SU-DHL-6 (cell line): ENCODE measurements around the gene PRRG4.
"Not testable (repeated sequence)": the region's sequence is repeated elsewhere in the genome, so short reads cannot be mapped to it uniquely, and the experiment has no call there.

ENCODE experiments used
- H2AFZ ChIP-seq: fragments of 200-600 bp; sonication (generic); 2 replicates; pipeline ENCODE4 v1.6.1; 2014; ENCODE audit warnings: low read depth, mild to moderate bottlenecking, moderate library complexity, mixed read lengths, antibody characterized with exemption, low read length; ENCODE audit not compliant: severe bottlenecking
- H3F3A ChIP-seq: fragments of 200-600 bp; shearing (Covaris generic); 2 replicates; pipeline ENCODE4 v1.6.0; 2016; ENCODE audit warnings: antibody characterized with exemption, mild to moderate bottlenecking; ENCODE audit not compliant: insufficient read depth
- H3K27ac ChIP-seq: fragments of 200-600 bp; sonication (generic); 2 replicates; pipeline ENCODE4 v1.5.1; 2016; ENCODE audit warnings: low read depth, mild to moderate bottlenecking, low read length, moderate library complexity, mixed read lengths
- H3K27me3 ChIP-seq: fragments of 200-600 bp; sonication (generic), shearing (Covaris generic); 2 replicates; pipeline ENCODE4 v1.6.0; 2014; ENCODE audit warnings: mild to moderate bottlenecking, low read length
- H3K36me3 ChIP-seq: fragments of 200-600 bp; sonication (generic); 2 replicates; pipeline ENCODE4 v1.6.1; 2014; ENCODE audit warnings: mild to moderate bottlenecking, low read length, mixed read lengths
- H3K4me2 ChIP-seq: fragments of 300-600, 200-600 bp; shearing (Covaris generic), sonication (generic); 2 replicates; pipeline ENCODE4 v1.6.0; 2014; ENCODE audit warnings: low read length, low read depth, mild to moderate bottlenecking; ENCODE audit not compliant: poor library complexity, severe bottlenecking
- H3K4me3 ChIP-seq: fragments of 200-600 bp; sonication (generic); 2 replicates; pipeline ENCODE4 v1.5.1; 2014; ENCODE audit warnings: antibody characterized with exemption, low read length, mild to moderate bottlenecking, mixed read lengths; ENCODE audit not compliant: insufficient read depth, poor library complexity, severe bottlenecking
- H3K79me2 ChIP-seq: fragments of 200-600 bp; sonication (generic); 2 replicates; pipeline ENCODE4 v1.6.1; 2014; ENCODE audit warnings: mild to moderate bottlenecking, low read length, moderate library complexity; ENCODE audit not compliant: insufficient read depth
- H3K9ac ChIP-seq: fragments of 200-600 bp; sonication (generic); 2 replicates; pipeline ENCODE4 v1.7.0; 2014; ENCODE audit warnings: mild to moderate bottlenecking, low read length
- H3K9me2 ChIP-seq: fragments of 200-600 bp; sonication (generic); replicated peaks from 2 replicates; pipeline ENCODE4 v1.6.1; 2014; ENCODE audit warnings: low read length; ENCODE audit not compliant: insufficient read depth
- H3K9me3 ChIP-seq: fragments of 200-600 bp; sonication (generic); 2 replicates; pipeline ENCODE4 v1.6.1; 2014; ENCODE audit warnings: low read length, mixed read lengths; ENCODE audit not compliant: insufficient read depth
- H4K20me1 ChIP-seq: fragments of 200-600 bp; sonication (generic); 2 replicates; pipeline ENCODE4 v1.6.1; 2014; ENCODE audit warnings: low read depth, mild to moderate bottlenecking, antibody characterized with exemption, low read length, moderate library complexity, mixed read lengths
- CTCF ChIP-seq: fragments of 200-600 bp; sonication (generic); IDR thresholded peaks from one replicate; pipeline ENCODE4 v1.5.1; 2017; ENCODE audit warnings: antibody characterized with exemption, mild to moderate bottlenecking, low read length, moderate library complexity; ENCODE audit not compliant: insufficient read depth, poor library complexity, severe bottlenecking
- EZH2phosphoT487 ChIP-seq: fragments of 200-600 bp; sonication (generic), shearing (Covaris generic); conservative IDR thresholded peaks from 2 replicates; pipeline ENCODE4 v1.6.1; 2018; ENCODE audit warnings: mild to moderate bottlenecking, antibody characterized with exemption, low read length, moderate library complexity, mixed read lengths

PRRG4 gene

GRCh38 chr11:32885556-32885955, 55.8 kb downstream of the PRRG4 start:
- Histone ChIP-seq H3K36me3 (no peaks in the 10 kb centered on the region), H2AFZ (no peak overlapping the region), H3K79me2 (no peaks in the 10 kb centered on the region), H3K27me3 (no peaks in the 10 kb centered on the region), H3K9me3 (no peaks in the 10 kb centered on the region), H3K9me2 (no peaks in the 10 kb centered on the region), H3K27ac (no peak overlapping the region), H3K4me2 (no peak overlapping the region), H3K9ac (no peak overlapping the region), H3K4me3 (no peak overlapping the region), H4K20me1 (no peaks in the 10 kb centered on the region), H3F3A (no peaks in the 10 kb centered on the region)
- no peak for TF ChIP-seq EZH2phosphoT487
- TF ChIP-seq CTCF = no peak

- H4K20me1 ChIP-seq = no peaks in the 10 kb centered on the region
- H3K9ac ChIP-seq = no peak overlapping the region
- H3K4me3 ChIP-seq = no peak overlapping the region
- no peaks in the 10 kb centered on the region for H3K36me3 ChIP-seq
- H3K27me3 ChIP-seq = no peaks in the 10 kb centered on the region
- H3K4me2 ChIP-seq = no peak overlapping the region
- no peaks in the 10 kb centered on the region for H3K9me3 ChIP-seq
- no peak overlapping the region for H3K27ac ChIP-seq
- no peaks in the 10 kb centered on the region for H3K79me2 ChIP-seq
- TF ChIP-seq EZH2phosphoT487 (no peak), CTCF (no peak)
- no peaks in the 10 kb centered on the region for H3F3A ChIP-seq
- H3K9me2 ChIP-seq = no peaks in the 10 kb centered on the region
- no peak overlapping the region for H2AFZ ChIP-seq
Observed at GRCh38 chr11:32886180-32886579, 56.5 kb downstream of the PRRG4 start.

- not testable (repeated sequence) for H3K36me3 ChIP-seq, H3K4me3 ChIP-seq, H3K27me3 ChIP-seq, H3K9ac ChIP-seq, H3F3A ChIP-seq, H3K79me2 ChIP-seq, H3K4me2 ChIP-seq, H3K9me3 ChIP-seq, H2AFZ ChIP-seq, H3K27ac ChIP-seq, H4K20me1 ChIP-seq, H3K9me2 ChIP-seq
Observed at GRCh38 chr11:32887707-32888383, 58.1 kb downstream of the PRRG4 start.

GRCh38 chr11:32888384-32888710, 58.6 kb downstream of the PRRG4 start:
- H4K20me1 ChIP-seq, H3K36me3 ChIP-seq, H3K9me2 ChIP-seq, H2AFZ ChIP-seq, H3K4me3 ChIP-seq, H3K9me3 ChIP-seq, H3K79me2 ChIP-seq, H3F3A ChIP-seq, H3K9ac ChIP-seq, H3K4me2 ChIP-seq, H3K27me3 ChIP-seq, H3K27ac ChIP-seq: not testable (repeated sequence)
